GM23248 (cell line): ENCODE data around the gene TIA1.
"Not testable (repeated sequence)": the region's sequence is repeated elsewhere in the genome, so short reads cannot be mapped to it uniquely, and the experiment has no call there.

Experiments
- EZH2 ChIP-seq: fragments of 200-600 bp; sonication (generic); IDR thresholded peaks from 2 replicates; pipeline ENCODE4 v1.6.1; 2018; ENCODE audit warnings: antibody characterized with exemption, mild to moderate bottlenecking; ENCODE audit not compliant: insufficient read depth, poor library complexity, severe bottlenecking
- EZH2phosphoT487 ChIP-seq: fragments of 200-600 bp; sonication (generic); IDR thresholded peaks from 2 replicates; pipeline ENCODE4 v1.6.1; 2018; ENCODE audit warnings: antibody characterized with exemption, moderate library complexity, mild to moderate bottlenecking, low read depth; ENCODE audit not compliant: insufficient read depth

DNA sequence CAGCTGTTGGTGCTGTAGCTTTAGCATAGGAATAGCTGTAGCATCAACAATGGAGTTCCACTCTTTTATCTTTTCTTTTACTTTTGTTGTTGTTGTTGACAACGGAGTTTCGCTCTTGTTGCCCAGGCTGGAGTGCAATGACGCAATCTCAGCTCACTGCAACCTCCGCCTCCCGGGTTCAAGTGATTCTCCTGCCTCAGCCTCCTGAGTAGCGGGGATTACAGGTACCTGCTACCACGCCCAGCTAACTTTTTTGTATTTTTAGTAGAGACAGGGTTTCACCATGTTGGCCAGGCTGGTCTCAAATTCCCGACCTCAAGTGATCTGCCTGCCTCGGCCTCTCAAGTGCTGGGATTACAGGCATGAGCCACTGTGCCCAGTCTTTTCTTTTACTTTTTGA is 61.3 kb downstream of the TIA1 start:
- TF ChIP-seq EZH2, EZH2phosphoT487: not testable (repeated sequence)
